Measurements from ENCODE around the gene GRAMD4.

The GRAMD4 gene

GRCh38 chr22:46673662-46674236 lies 53.6 kb downstream of the GRAMD4 start:
- DNase-seq (ENCODE audit: low spot score), result no peak

GRCh38 chr22:46674367-46674781 lies 54.2 kb downstream of the GRAMD4 start:
- DNase-seq (ENCODE audit: low spot score), result no peak

GRCh38 chr22:46674906-46675305 lies 54.7 kb downstream of the GRAMD4 start:
- DNase-seq (ENCODE audit: low spot score), result no peak

- DNase-seq (ENCODE audit: low spot score), result no peak
These were observed 55.3 kb downstream of the GRAMD4 start for GRCh38 chr22:46675479-46675878.

GRCh38 chr22:46675938-46676337 lies 55.8 kb downstream of the GRAMD4 start:
- no peak for DNase-seq (ENCODE audit: low spot score)

GRCh38 chr22:46676479-46676878 lies 56.3 kb downstream of the GRAMD4 start:
- no peak for DNase-seq (ENCODE audit: low spot score)

GRCh38 chr22:46676881-46677280 lies 56.7 kb downstream of the GRAMD4 start:
- DNase-seq (ENCODE audit: low spot score), result no peak

GRCh38 chr22:46677323-46678002 lies 57.3 kb downstream of the GRAMD4 start:
- DNase-seq (ENCODE audit: low spot score), result no peak

GRCh38 chr22:46678003-46678657 lies 57.9 kb downstream of the GRAMD4 start:
- DNase-seq (ENCODE audit: low spot score), result no peak

- no peak for DNase-seq (ENCODE audit: low spot score)
These were observed 58.9 kb downstream of the GRAMD4 start for GRCh38 chr22:46678785-46679700.

GRCh38 chr22:46679706-46680269 lies 59.6 kb downstream of the GRAMD4 start:
- no peak for DNase-seq (ENCODE audit: low spot score)

- no peak for DNase-seq (ENCODE audit: low spot score)
These were observed 60.8 kb downstream of the GRAMD4 start for GRCh38 chr22:46681010-46681409.

- DNase-seq (ENCODE audit: low spot score), result no peak
These were observed 62.0 kb downstream of the GRAMD4 start for GRCh38 chr22:46682011-46682731.

GRCh38 chr22:46684706-46685105 lies 64.5 kb downstream of the GRAMD4 start:
- no peak for DNase-seq (ENCODE audit: low spot score)

- no peak for DNase-seq (ENCODE audit: low spot score)
These were observed 66.2 kb downstream of the GRAMD4 start for GRCh38 chr22:46686221-46687047.

GRCh38 chr22:46687048-46687444 lies 66.9 kb downstream of the GRAMD4 start:
- DNase-seq (ENCODE audit: low spot score), result no peak

GRCh38 chr22:46687460-46687859 lies 67.3 kb downstream of the GRAMD4 start:
- no peak for DNase-seq (ENCODE audit: low spot score)

- DNase-seq (ENCODE audit: low spot score), result no peak
These were observed 68.8 kb downstream of the GRAMD4 start for GRCh38 chr22:46688949-46689348.

GRCh38 chr22:46690146-46690545 lies 70.0 kb downstream of the GRAMD4 start:
- DNase-seq (ENCODE audit: low spot score), result no peak

GRCh38 chr22:46691571-46691970 lies 71.4 kb downstream of the GRAMD4 start:
- DNase-seq (ENCODE audit: low spot score), result no peak
